DOHH2 (cell line): ENCODE measurements around the gene FAM151A.

Source experiments
- H3F3A ChIP-seq: fragments of 200-600 bp; sonication (generic), shearing (Covaris generic); 2 replicates; pipeline ENCODE4 v1.6.0; 2016; ENCODE audit warnings: antibody characterized with exemption, mild to moderate bottlenecking; ENCODE audit not compliant: control insufficient read depth, insufficient read depth
- H3K27ac ChIP-seq: fragments of 200-600 bp; sonication (generic); 2 replicates; pipeline ENCODE4 v1.5.1; 2014; ENCODE audit warnings: low read depth, mild to moderate bottlenecking, low read length, moderate library complexity
- H3K27me3 ChIP-seq: fragments of 200-600 bp; sonication (generic); 2 replicates; pipeline ENCODE4 v1.6.1; 2014; ENCODE audit warnings: mild to moderate bottlenecking, low read length, mixed read lengths; ENCODE audit not compliant: control insufficient read depth
- H3K36me3 ChIP-seq: fragments of 200-600 bp; sonication (generic); 2 replicates; pipeline ENCODE4 v1.6.1; 2014; ENCODE audit warnings: mild to moderate bottlenecking, low read length, moderate library complexity, mixed read lengths; ENCODE audit not compliant: control insufficient read depth
- H3K4me1 ChIP-seq: fragments of 200-600 bp; sonication (generic); 2 replicates; pipeline ENCODE4 v1.6.1; 2014; ENCODE audit warnings: mild to moderate bottlenecking, low read length, mixed read lengths; ENCODE audit not compliant: control insufficient read depth
- H3K4me2 ChIP-seq: fragments of 200-600 bp; sonication (generic); 2 replicates; pipeline ENCODE4 v1.6.0; 2014; ENCODE audit warnings: mild to moderate bottlenecking, low read length, moderate library complexity
- H3K4me3 ChIP-seq: fragments of 200-600 bp; sonication (generic); 2 replicates; pipeline ENCODE4 v1.5.1; 2014; ENCODE audit warnings: mild to moderate bottlenecking, low read length, mixed read lengths
- H3K79me2 ChIP-seq: fragments of 200-600 bp; sonication (generic); 2 replicates; pipeline ENCODE4 v1.6.1; 2014; ENCODE audit warnings: mild to moderate bottlenecking, low read length, mixed read lengths; ENCODE audit not compliant: control insufficient read depth
- H3K9me2 ChIP-seq: fragments of 200-600 bp; sonication (generic); replicated peaks from 2 replicates; pipeline ENCODE4 v1.6.1; 2014; ENCODE audit warnings: mild to moderate bottlenecking, low read length, mixed read lengths; ENCODE audit not compliant: control insufficient read depth
- H3K9me3 ChIP-seq: fragments of 200-600 bp; sonication (generic); 2 replicates; pipeline ENCODE4 v1.6.1; 2014; ENCODE audit warnings: antibody characterized with exemption, low read length, mixed read lengths; ENCODE audit not compliant: control insufficient read depth, insufficient read depth
- H4K20me1 ChIP-seq: fragments of 200-600 bp; sonication (generic); 2 replicates; pipeline ENCODE4 v1.6.0; 2014; ENCODE audit warnings: low read depth, mild to moderate bottlenecking, antibody characterized with exemption, low read length, moderate library complexity; ENCODE audit not compliant: control insufficient read depth, insufficient read depth
- CTCF ChIP-seq: fragments of 200-600 bp; sonication (generic); IDR thresholded peaks from one replicate; pipeline ENCODE4 v1.5.1; 2014; ENCODE audit warnings: antibody characterized with exemption, mild to moderate bottlenecking, low read depth, low read length; ENCODE audit not compliant: poor library complexity, severe bottlenecking
- EZH2phosphoT487 ChIP-seq: fragments of 200-600 bp; sonication (generic); IDR thresholded peaks from 2 replicates; pipeline ENCODE4 v1.6.1; 2017; ENCODE audit warnings: borderline replicate concordance, mild to moderate bottlenecking, antibody characterized with exemption, low read length, moderate library complexity, mixed read lengths

Gene FAM151A

DNA sequence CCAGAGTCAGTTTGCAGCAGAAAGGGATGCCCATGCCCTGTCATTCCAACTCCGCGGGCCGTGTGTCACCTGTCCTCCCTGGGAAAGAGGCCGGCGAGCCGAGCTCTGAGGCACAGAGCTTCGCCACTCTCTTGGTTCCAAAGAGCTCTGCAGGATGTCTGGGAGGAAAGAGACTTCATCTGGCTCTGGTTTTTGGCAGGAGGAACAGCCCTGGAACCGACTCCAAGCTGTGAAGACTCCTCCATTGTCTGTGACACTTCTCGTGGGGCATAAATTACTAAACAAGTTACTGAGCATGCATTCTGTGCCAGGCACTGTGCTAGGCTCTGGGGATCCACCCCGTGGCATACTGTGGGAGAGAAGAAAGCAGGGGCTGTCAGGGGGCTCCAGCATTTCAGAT is 3.9 kb upstream of the FAM151A start:
- Histone ChIP-seq H3K9me2 (no peaks in the 10 kb centered on the region), H3K4me1 (no peaks in the 10 kb centered on the region), H3K36me3 (no peaks in the 10 kb centered on the region), H4K20me1 (no peaks in the 10 kb centered on the region), H3K4me2 (no peak overlapping the region), H3K27me3 (no peaks in the 10 kb centered on the region), H3K79me2 (no peaks in the 10 kb centered on the region), H3K9me3 (no peaks in the 10 kb centered on the region), H3K27ac (no peak overlapping the region), H3F3A (no peaks in the 10 kb centered on the region), H3K4me3 (no peak overlapping the region)
- TF ChIP-seq CTCF, result no peak
- no peak for TF ChIP-seq EZH2phosphoT487

DNA sequence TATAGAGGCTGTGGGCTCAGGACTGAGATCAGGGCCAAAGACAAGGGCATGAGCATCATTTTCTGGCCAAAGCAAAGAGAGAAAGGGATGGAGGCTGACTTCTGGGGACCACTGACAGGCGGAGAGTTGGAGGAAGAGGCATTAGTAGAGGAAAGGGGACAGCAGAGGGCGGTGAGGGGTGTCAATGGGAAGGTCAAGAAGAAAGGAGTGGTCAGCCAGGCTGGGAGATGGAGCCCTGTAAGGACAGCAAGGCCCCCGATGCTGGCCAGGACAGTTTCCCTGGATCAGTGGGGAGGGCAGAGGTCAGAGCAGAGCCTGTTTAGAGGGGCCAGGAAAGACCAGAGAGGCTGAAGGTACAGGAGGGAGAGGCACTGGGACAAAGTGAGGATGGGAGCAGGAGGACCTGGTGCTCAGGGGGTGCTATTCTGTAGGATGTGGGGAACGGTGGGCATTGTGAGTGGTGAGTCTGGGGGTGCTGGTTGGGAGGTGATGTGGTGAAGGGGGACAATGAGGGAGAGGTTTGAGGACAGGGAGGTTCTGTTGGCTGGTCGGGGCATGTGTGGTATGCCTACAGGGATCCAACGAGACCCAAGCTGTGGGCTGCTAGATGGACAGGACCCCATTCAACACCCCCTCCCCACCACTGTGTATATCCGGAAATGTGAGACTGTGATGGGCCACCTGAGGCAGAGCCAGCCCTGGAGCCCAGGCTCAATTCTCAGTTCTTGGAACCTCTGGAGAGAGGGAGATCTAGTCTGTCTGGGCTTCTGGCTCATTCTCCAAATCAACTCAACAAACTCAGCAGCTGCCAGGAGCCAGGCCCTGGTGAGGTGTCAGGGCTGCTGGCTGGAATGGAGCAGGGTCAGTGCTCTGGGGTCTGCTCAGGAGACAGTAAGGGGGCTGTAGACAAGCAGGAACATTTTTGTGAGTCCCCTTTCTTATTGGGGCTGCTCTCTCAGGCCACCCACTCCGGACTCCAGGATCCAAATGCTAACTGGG is 1.4 kb upstream of the FAM151A start:
- no peaks in the 10 kb centered on the region for H3F3A ChIP-seq
- H3K4me2 ChIP-seq, result no peak overlapping the region
- H3K79me2 ChIP-seq, result no peaks in the 10 kb centered on the region
- no peaks in the 10 kb centered on the region for H4K20me1 ChIP-seq
- no peaks in the 10 kb centered on the region for H3K9me2 ChIP-seq
- no peaks in the 10 kb centered on the region for H3K36me3 ChIP-seq
- H3K27me3 ChIP-seq, result no peaks in the 10 kb centered on the region
- TF ChIP-seq CTCF, result no peak
- no peak for TF ChIP-seq EZH2phosphoT487
- H3K4me1 ChIP-seq, result no peaks in the 10 kb centered on the region
- H3K4me3 ChIP-seq, result no peak overlapping the region
- no peak overlapping the region for H3K27ac ChIP-seq
- H3K9me3 ChIP-seq, result no peaks in the 10 kb centered on the region

- H3F3A ChIP-seq, result no peaks in the 10 kb centered on the region
- no peaks in the 10 kb centered on the region for H3K9me2 ChIP-seq
- no peak for TF ChIP-seq CTCF
- TF ChIP-seq EZH2phosphoT487, result no peak
- H3K9me3 ChIP-seq, result no peaks in the 10 kb centered on the region
- no peaks in the 10 kb centered on the region for H3K4me1 ChIP-seq
- no peak overlapping the region for H3K4me3 ChIP-seq
- H3K79me2 ChIP-seq, result no peaks in the 10 kb centered on the region
- H3K36me3 ChIP-seq, result no peaks in the 10 kb centered on the region
- no peak overlapping the region for H3K27ac ChIP-seq
- no peaks in the 10 kb centered on the region for H4K20me1 ChIP-seq
- no peaks in the 10 kb centered on the region for H3K27me3 ChIP-seq
- no peak overlapping the region for H3K4me2 ChIP-seq
These were observed 3.6 kb downstream of the FAM151A start for GRCh38 chr1:54619749-54620148.
